ENCODE data around the gene IGF2R.
"Not testable (repeated sequence)": the region's sequence is repeated elsewhere in the genome, so short reads cannot be mapped to it uniquely, and the experiment has no call there.

Gene IGF2R, protein sequence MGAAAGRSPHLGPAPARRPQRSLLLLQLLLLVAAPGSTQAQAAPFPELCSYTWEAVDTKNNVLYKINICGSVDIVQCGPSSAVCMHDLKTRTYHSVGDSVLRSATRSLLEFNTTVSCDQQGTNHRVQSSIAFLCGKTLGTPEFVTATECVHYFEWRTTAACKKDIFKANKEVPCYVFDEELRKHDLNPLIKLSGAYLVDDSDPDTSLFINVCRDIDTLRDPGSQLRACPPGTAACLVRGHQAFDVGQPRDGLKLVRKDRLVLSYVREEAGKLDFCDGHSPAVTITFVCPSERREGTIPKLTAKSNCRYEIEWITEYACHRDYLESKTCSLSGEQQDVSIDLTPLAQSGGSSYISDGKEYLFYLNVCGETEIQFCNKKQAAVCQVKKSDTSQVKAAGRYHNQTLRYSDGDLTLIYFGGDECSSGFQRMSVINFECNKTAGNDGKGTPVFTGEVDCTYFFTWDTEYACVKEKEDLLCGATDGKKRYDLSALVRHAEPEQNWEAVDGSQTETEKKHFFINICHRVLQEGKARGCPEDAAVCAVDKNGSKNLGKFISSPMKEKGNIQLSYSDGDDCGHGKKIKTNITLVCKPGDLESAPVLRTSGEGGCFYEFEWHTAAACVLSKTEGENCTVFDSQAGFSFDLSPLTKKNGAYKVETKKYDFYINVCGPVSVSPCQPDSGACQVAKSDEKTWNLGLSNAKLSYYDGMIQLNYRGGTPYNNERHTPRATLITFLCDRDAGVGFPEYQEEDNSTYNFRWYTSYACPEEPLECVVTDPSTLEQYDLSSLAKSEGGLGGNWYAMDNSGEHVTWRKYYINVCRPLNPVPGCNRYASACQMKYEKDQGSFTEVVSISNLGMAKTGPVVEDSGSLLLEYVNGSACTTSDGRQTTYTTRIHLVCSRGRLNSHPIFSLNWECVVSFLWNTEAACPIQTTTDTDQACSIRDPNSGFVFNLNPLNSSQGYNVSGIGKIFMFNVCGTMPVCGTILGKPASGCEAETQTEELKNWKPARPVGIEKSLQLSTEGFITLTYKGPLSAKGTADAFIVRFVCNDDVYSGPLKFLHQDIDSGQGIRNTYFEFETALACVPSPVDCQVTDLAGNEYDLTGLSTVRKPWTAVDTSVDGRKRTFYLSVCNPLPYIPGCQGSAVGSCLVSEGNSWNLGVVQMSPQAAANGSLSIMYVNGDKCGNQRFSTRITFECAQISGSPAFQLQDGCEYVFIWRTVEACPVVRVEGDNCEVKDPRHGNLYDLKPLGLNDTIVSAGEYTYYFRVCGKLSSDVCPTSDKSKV (N-terminal part only)

DNA sequence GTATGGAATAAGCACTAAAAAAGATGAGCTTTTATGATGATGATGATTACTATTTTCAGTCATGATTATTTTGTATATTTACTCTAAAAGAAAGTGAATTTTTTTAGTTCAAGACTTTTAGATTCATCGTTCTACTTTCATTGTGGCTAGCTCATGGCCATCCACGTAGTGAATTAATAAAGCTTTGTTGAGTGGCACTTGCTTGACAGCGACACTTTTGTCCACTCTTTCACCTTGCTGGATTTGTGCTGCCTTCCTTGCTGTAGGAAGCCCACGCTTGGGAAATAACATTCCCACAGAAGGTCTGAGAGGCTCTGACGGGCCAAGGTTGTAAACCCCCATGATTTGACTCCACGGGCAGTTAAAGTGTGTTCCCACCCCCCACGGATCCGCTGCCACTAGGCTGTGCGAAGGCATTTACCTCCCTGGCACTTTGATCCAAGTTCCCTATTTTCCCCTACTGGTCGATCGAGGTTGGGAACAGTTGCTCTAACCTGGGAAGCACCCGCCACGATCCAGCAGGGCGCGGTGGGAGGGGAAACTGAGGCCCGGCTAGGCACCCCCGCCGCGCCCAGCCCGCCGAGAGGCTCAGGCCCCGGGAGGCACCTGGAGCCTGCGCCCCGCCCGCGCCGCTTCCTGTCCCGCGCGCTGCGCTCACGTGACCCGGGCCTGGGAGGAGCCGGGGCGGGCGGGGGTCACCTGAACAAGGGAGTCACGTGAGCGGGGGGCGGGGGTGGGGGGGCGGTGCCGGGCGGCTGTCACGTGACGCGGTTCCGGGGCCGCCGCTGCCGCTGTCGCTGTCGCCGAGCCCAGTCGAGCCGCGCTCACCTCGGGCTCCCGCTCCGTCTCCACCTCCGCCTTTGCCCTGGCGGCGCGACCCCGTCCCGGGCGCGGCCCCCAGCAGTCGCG lies at the start of gene IGF2R:
TSS of gene IGF2R (plus strand) at position 788 of the 909 bp plus-strand sequence. CDS start 165 bp downstream, outside the sequence.
- peak; percentile 76 for DNase-seq (ENCODE audit: low spot score)

DNA sequence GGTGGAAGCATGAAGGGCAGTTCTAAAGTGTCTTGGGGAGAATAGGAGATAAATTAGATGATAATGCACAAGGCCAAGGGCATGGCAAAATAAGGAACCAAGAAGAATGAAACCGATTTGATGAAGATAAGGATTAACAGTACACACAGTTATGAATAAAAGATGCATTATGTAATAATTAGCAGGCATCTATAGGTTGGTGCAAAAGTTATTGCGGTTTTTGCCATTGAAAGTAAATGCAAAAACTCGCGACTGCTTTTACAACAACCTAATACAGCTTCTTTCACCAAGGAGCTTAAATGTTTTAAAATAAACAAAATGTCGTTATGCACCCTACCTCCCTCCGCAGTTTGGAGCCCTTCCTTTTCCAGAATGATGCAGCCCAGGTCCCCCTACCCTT lies 49.1 kb upstream of the IGF2R start:
- no peak for DNase-seq (ENCODE audit: low spot score)

DNA sequence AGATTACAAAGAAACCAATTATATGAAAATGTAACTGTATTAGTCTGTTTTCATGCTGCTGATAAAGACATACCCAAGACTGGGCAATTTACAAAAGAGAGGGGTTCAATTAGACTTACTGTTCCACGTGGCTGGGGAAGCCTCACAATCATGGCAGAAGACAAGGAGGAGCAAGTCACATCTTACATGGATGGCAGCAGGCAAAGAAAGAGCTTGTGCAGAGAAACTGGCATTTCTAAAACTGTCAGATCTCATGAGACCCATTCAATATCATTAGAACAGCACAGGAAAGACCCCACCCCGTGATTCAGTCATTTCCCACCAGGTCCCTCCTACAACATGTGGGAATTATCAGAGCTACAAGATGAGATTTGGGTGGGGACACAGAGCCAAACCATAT lies 44.7 kb upstream of the IGF2R start:
- DNase-seq (ENCODE audit: low spot score) = not testable (repeated sequence)

DNA sequence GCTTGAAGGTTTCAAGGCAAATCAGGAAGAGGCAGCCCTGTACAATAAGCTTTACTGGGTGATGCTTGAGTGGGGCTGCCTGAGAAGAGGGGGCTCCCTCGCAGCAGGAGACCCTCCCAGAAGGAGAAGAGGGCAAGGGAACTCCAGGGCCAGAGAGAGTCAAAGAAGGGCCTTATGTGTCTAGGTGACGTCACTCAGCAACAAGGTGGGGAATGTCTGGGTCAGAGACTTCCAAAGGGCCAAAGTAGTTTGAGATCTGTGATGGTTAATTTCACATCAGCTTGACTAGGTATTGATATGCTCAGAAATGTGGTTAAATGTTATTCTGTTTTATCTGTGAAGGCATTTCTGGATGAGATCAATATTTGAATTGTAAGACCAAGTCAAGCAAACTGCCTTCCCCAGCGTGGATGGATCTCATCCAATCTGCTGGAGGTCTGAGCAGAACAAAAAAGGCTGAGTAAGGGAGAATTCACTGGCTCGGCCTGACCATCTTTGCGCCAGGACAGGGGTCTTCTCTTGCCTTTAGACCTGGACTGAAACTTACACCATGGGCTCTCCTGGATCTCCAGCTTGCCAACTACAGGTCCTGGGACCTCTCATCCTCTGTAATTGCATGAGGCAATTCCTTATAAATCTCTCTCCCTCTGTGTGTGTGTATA lies 42.2 kb upstream of the IGF2R start:
- no peak for DNase-seq (ENCODE audit: low spot score)

DNA sequence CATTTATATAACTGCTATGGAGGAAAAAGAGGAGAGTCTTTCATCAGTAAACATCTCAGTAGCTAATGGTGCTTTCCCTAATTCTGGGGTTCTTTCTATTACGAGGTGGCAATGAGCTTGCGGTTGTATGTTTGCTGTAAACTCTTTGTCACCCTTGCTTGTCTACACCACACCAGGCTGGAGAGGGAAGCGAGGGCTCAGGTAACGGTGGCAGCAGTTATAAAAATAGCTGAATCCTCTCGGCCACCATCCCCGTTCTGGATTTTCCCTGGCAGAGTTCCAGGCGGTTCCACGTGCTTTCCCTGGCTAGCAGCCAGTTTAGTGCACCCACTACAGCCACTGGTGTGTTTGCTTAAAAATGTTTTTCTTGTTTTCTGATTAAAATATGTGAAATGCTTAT lies 39.1 kb upstream of the IGF2R start:
- peak; percentile 21 for DNase-seq (ENCODE audit: low spot score)

DNA sequence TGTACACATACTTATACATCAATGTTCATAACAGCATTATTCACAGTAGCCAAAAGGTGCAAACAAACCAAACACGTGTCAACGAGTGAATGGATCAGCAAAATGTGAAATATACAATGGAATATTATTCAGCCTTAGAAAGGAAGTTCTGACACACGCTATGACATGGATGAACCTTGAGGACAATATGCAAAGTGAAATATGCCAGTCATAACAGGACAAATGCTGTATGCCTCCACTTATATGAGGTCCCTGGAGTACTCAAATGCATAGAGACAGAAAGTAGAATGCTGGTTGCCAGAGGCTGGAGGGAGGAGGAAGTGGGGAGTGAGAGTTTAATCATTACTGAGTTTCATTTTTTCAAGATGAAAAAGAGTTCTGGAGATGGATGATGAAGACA lies 37.8 kb upstream of the IGF2R start:
- DNase-seq (ENCODE audit: low spot score) = no peak

DNA sequence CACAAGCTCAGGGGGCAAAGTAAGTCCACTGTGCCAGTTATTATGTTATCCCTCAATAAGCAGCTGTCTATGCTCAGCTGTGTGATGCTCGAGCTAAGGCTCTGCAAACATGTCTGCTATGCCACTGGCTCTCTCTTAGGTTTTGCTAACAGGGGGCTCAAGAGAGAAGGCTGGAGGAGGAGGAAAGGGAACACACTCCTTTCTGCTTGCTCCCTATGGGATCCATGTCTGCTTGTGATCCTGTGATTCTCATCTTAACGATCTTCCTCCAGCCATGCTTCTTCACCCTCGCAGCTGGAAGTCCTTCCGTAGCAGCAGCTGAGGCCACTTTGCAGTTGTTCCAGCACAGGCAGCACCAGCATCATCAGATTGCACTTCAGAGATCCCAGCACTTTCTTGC lies 37.0 kb upstream of the IGF2R start:
- no peak for DNase-seq (ENCODE audit: low spot score)

DNA sequence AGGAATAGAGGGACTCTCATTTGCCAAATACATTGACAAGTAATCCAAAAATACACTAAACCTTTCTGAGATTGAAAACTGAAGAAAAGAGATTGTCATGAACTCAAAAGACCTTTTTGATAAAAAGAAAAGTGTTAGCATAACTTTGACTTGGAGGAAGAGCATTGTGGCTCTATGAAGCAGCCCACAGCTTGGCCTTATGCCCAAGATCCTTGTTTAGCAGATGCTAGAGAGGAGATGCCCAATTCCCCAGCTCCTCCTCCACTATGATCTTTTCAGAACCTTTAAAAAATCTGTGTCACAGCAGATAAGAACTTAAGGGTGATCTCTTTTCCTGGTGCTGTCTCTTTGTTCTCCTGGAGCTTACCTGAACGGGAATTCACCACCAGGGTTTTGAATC lies 35.8 kb upstream of the IGF2R start:
- no peak for DNase-seq (ENCODE audit: low spot score)

DNA sequence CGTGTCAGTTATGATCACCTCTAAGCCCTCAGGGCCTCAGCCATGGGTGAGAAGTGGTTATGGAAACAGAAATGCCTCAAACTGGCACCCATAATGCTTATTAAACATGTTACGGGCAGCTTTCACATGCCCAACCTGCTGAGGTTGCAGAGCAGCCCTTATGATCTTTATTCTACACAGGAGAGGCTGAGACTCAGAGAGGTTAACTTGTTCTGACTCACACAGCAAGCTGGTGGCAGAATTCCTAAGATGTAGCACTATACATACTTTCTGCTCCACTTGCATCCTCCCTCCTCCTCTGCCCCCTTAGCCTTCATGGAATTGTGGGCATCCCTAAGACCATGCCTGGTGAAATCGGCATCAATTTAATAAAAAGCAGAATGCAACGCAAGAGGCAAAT lies 34.7 kb upstream of the IGF2R start:
- DNase-seq (ENCODE audit: low spot score) = no peak

DNA sequence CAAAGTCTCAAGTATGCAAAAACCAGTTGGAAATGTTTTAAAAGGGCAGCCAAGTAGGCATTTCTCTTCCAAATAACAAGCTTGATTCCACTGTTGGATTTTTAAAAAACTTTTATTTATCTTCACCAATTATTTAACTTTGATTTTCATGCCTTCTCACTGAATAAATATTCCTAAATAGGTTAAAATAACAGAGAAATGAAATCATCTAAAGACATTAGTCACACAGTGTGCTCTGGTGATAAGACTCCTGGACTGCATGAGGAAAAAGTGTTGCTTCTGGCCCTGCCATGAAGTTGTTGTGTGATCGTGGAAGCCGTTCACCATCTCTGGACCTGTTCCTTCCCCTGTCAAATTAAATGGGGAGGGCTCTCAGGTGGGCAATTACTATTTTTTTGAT lies 33.8 kb upstream of the IGF2R start:
- DNase-seq (ENCODE audit: low spot score) = no peak

DNA sequence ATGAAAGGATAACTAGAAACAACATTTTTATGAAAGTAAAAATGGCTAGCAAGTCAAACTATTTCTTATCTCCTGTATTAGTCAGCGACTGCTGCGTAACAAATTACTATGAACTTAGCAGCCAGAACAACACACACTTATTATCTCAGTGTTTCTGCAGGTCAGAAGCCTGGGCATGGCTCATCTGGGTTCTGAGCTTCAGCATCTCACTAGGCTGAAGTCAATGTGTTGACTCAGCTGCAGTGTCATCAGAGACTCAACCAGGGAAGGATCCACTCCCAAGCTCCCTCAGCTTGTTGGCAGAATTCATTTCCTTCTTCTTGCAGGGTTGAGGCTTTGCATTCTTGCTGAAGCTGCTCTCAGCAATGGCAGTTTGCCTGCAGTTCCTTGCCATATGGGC lies 33.2 kb upstream of the IGF2R start:
- DNase-seq (ENCODE audit: low spot score) = no peak

DNA sequence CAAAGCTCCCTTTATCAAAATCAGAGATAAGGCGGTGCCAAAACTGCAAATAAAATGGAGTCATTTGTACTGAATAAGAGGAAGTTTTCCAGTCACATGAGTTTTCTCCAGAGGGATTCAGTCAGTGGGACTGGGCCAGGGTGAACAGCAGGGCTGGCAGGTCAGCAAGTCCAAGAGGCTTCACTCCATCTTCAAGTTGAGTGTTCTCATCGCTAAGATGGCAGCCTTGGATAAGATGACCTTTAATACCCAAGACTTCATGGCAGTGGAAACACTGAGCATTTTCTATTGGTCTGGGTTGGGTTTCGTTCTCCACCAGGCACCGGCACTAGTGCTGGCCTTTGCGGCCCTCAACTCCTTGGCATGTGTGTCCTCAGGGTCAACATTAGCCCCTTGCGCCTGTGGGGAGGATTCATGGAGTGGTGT lies 29.3 kb upstream of the IGF2R start:
- DNase-seq (ENCODE audit: low spot score) = no peak

DNA sequence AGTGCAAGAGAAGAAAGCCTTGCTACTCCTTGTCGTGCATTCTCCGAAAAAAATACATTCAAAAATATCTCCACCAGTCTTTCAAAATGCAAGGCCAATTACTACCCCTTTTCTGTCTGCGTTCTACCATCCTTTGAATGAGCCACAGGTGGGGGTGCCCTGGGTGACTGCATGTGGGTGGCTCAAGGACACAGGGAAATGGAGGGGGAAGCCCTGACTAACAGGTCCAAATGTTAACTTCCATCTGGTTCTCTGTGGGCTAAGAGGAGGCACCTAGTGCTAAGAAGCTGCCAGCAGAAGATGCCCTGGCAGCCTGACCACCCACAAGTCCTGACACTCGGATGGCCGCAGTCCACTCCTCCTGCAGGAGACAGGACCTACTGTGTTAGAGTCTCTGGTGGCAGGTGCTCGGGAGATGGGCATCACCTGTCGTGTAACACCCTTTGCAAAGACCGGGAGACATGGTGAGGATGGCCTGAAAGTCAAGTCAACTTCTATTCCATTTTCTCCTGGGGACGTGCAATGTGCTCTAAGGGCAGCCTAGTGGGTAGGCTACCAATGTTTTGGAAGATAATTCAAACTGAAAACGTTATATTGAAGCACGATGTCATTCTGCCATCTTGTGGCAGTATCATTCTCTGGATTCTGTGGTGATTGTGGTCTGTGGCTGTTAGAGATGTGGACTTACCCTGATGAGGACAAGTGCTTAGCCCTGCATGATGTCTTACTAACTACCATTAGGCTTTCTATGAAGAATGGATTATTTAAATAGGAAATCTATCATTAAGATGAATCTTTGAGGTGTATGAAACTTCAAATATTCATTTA lies 27.4 kb upstream of the IGF2R start:
- peak; percentile 43 for DNase-seq (ENCODE audit: low spot score)

DNA sequence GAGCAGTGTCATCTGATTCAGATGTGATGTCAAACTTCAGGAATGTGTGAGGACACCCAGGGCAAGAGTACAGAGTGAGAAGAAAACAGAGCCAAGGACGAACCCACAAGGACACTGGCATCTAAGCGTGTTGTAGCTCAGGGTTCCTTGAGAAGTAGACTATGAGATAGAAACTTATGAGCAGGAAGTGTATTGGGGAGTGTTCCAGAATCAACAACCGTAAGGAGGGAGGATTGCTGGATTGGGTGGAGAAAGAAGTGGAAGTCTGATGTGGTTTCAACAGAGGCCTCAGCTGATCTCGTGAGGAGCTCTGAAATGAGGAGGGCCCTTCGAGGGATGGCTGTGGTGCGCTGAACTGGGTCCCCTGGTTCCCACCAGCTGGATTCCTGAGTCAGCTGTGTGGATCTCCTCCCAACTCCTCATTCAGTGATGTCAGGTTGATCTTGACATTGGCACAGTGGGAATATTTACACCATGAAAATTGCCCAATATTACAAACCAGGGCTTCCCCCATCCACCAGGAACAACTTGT lies 25.7 kb upstream of the IGF2R start:
- DNase-seq (ENCODE audit: low spot score) = no peak

DNA sequence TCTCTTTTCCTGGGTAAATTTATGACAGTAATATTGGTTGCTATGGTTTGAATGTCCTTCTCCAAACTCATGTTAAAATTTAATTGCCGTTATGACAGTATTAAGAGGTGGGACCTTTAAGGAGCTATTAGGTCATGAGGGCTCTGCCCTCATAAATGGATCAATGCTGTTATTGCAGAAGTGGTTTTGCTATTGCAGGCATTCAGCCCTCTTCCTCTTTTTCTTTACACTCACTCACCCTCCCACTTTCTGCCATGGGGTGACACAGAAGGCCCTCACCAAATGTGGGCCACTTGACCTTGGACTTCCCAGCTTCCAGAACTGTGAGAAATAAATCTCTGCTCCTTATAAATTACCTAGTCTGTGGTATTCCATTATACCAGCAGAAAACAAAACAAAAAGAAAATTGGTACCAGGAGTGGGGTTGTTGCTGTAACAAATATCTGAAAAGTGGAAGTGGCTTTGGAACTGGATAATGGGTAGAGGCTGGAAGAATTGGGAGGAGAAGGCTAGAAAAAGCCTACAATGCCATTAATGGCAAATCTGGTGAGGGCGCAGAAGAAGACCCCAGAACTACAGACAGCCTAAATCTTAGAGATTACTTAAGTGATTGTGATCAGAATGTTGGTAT lies 24.8 kb upstream of the IGF2R start:
- DNase-seq (ENCODE audit: low spot score) = no peak

DNA sequence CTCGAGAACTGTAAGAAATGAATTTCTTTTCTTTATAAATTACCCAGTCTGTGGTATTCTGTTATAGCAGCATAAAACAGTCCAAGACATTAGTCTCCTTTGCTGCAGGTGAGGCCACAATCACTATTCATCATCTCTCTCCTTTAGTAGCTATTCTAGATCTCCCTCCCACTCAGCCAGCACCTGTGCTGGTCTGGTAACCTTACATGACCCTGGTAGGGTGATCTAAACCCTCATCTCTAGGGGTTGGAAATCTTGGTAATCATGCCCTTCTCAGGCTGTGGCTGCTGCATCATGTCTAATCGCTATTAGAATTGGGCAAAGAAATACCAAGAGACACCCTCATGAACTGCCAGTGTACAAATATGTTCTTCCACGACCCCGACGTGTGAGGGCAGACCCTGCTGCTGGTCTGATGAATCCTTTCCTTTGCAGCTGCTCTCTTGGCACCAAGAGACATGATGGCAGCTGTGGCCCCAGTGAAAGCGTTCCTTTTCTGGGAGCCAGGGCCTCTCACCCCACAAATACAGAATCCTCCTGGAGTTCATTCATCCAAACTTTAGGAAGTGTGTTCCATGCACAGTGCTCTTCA lies 23.0 kb upstream of the IGF2R start:
- no peak for DNase-seq (ENCODE audit: low spot score)

DNA sequence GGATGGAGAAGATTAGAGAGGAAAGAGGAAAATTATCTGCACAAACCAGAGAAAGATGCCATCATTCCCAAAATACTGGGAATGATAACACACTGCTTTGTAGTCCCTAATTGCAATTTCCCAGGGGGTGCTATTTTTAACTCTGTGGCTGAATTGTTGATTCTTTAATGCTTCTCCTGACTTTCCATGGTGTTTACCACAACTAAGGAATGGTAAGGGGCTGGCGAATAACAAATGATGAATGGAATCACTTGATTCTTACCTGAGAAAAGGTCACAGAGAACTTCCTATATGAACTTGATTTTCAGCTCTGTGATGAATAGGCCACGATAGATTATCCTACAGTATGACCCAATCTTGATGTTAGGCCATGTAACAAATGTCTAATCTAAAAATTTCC lies 22.0 kb upstream of the IGF2R start:
- no peak for DNase-seq (ENCODE audit: low spot score)

DNA sequence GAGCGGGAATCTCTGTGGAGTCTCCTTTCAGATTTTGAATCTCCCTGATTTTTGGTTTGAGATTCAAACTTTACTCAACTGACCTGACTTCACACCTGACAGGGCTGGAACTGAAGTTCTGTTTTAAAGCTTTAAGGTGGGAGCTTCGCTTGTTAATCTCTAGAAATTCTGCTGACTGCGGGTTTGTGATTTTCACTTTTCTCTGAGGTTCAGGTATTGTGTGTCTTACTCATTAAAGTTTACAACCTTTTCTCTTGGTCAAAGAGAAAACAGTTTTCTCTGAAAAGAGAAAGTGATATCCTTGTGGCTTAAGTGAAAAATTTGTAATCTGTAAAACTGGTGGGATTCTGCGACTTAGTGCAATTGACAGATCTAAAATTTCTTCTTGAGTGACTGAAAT lies 20.7 kb upstream of the IGF2R start:
- no peak for DNase-seq (ENCODE audit: low spot score)

DNA sequence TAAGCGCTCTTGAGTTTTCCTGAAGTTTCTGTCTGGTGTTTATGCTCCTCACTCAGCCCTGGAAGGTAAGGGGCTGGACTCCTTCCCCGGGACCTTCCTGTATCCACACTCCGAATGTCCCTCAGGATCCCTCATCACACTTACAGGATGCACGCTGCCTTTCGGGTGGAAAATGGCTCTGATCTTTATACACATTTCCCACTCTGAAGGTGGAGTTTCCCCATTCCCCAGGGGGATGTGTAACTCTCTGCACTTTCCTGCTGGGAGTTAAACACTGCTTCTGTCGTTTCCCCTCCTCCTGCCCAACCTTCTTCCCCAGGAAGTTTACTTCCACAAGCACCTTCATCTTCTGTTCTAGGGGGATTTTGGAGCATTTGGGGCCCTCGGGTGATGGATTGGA lies 17.1 kb upstream of the IGF2R start:
- no peak for DNase-seq (ENCODE audit: low spot score)
